Measurements from ENCODE around the gene LIX1L.

Gene LIX1L

DNA sequence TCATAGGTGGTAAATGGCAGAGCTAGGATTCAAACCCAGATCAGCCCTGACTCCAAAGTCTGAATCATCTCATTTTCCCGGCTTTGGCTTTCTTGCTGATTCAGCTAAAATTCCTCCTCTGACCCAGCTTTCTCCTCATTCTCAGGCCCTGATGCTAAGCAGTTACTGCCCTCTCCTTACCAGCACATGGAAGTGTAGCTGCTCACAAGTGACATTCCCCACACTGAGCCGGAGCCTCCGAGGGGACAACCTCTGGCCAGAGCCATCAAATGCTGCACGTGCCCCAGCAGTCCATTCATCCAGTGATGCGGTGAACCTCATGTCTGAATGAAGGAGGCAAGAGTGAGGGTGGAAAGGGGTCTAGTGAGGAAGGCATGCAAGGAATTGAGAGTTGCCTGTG, 59.1 kb downstream of the LIX1L start:
- no peaks in the 10 kb centered on the region for H3K79me2 ChIP-seq (ENCODE audit: insufficient read depth, low read depth)
- TF ChIP-seq, protein P1, sequence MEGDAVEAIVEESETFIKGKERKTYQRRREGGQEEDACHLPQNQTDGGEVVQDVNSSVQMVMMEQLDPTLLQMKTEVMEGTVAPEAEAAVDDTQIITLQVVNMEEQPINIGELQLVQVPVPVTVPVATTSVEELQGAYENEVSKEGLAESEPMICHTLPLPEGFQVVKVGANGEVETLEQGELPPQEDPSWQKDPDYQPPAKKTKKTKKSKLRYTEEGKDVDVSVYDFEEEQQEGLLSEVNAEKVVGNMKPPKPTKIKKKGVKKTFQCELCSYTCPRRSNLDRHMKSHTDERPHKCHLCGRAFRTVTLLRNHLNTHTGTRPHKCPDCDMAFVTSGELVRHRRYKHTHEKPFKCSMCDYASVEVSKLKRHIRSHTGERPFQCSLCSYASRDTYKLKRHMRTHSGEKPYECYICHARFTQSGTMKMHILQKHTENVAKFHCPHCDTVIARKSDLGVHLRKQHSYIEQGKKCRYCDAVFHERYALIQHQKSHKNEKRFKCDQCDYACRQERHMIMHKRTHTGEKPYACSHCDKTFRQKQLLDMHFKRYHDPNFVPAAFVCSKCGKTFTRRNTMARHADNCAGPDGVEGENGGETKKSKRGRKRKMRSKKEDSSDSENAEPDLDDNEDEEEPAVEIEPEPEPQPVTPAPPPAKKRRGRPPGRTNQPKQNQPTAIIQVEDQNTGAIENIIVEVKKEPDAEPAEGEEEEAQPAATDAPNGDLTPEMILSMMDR (conservative IDR thresholded peaks at IDR 0.05; ENCODE audit: low read depth, low read length) = no peak
- no peak overlapping the region for H3K27ac ChIP-seq
- H2AFZ ChIP-seq (ENCODE audit: low read depth) = no peak overlapping the region
- no peaks in the 10 kb centered on the region for H3K36me3 ChIP-seq (ENCODE audit: insufficient read depth)
- H3K4me3 ChIP-seq (IDR thresholded peaks at IDR 0.05; ENCODE audit: insufficient read depth, low read depth, low read length) = no peak overlapping the region
- no peaks in the 10 kb centered on the region for H3K27me3 ChIP-seq (ENCODE audit: insufficient read depth, low read depth)
- H3K9ac ChIP-seq = no peak overlapping the region
- H4K20me1 ChIP-seq (ENCODE audit: insufficient read depth) = no peaks in the 10 kb centered on the region
- no peak overlapping the region for H3K4me2 ChIP-seq
- H3K4me1 ChIP-seq (ENCODE audit: low read depth, poor library complexity, severe bottlenecking) = no peaks in the 10 kb centered on the region

DNA sequence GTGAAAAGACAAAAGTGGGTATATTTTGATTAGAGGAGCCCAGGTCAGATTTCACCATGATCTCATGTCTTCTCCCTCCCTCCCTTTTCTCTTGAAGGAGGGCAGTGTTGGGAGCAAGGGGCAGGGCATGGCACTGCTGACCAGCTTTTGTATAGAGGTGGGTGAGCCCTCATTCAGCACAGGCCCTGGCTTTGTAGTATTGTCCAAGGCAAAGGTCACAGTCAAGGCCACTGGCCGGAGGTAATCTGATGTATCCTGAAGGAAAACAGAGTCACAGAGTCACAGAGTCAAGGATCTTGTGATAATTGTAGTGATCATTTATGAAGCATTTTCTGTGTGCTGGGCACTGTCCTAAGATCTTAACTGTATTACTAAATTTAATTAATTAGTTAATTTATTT, 59.8 kb downstream of the LIX1L start:
- Histone ChIP-seq H3K36me3 (ENCODE audit: insufficient read depth) (no peaks in the 10 kb centered on the region), H4K20me1 (ENCODE audit: insufficient read depth) (no peaks in the 10 kb centered on the region), H3K9ac (no peak overlapping the region), H3K79me2 (ENCODE audit: insufficient read depth, low read depth) (no peaks in the 10 kb centered on the region), H2AFZ (ENCODE audit: low read depth) (no peak overlapping the region), H3K27me3 (ENCODE audit: insufficient read depth, low read depth) (no peaks in the 10 kb centered on the region), H3K4me2 (no peak overlapping the region), H3K4me1 (ENCODE audit: low read depth, poor library complexity, severe bottlenecking) (no peaks in the 10 kb centered on the region), H3K4me3 (IDR thresholded peaks at IDR 0.05; ENCODE audit: insufficient read depth, low read depth, low read length) (no peak overlapping the region), H3K27ac (no peak overlapping the region)
- TF ChIP-seq, protein P1 (conservative IDR thresholded peaks at IDR 0.05; ENCODE audit: low read depth, low read length) = no peak

DNA sequence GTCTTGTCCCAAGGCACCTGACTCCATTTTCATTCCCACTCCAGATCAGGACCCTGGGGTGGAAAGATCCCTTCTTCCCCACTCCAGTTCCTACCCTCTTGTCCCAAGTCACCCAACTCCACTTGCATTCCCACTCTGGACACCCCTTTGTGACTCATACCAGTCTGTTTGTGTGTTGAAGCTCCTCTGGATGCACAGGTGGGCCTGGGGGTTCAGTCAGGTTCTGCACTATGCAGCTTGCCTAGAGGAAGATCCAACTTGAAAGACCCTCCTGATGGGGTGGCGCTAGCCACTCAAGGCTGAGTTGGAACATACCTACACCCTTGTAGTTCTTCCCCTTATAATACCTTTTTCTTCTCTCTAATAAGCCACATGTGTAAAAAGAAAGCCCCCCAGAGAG, 62.3 kb downstream of the LIX1L start:
- no peaks in the 10 kb centered on the region for H3K27me3 ChIP-seq (ENCODE audit: insufficient read depth, low read depth)
- no peak overlapping the region for H3K4me2 ChIP-seq
- H3K27ac ChIP-seq = no peak overlapping the region
- peaks cover 9% of the 10 kb centered on the region for H3K4me1 ChIP-seq (ENCODE audit: low read depth, poor library complexity, severe bottlenecking)
- H3K9ac ChIP-seq = no peak overlapping the region
- H3K79me2 ChIP-seq (ENCODE audit: insufficient read depth, low read depth) = no peaks in the 10 kb centered on the region
- no peak overlapping the region for H2AFZ ChIP-seq (ENCODE audit: low read depth)
- no peaks in the 10 kb centered on the region for H4K20me1 ChIP-seq (ENCODE audit: insufficient read depth)
- H3K36me3 ChIP-seq (ENCODE audit: insufficient read depth) = no peaks in the 10 kb centered on the region
- no peak overlapping the region for H3K4me3 ChIP-seq (IDR thresholded peaks at IDR 0.05; ENCODE audit: insufficient read depth, low read depth, low read length)
- TF ChIP-seq, protein P1 (conservative IDR thresholded peaks at IDR 0.05; ENCODE audit: low read depth, low read length) = no peak

DNA sequence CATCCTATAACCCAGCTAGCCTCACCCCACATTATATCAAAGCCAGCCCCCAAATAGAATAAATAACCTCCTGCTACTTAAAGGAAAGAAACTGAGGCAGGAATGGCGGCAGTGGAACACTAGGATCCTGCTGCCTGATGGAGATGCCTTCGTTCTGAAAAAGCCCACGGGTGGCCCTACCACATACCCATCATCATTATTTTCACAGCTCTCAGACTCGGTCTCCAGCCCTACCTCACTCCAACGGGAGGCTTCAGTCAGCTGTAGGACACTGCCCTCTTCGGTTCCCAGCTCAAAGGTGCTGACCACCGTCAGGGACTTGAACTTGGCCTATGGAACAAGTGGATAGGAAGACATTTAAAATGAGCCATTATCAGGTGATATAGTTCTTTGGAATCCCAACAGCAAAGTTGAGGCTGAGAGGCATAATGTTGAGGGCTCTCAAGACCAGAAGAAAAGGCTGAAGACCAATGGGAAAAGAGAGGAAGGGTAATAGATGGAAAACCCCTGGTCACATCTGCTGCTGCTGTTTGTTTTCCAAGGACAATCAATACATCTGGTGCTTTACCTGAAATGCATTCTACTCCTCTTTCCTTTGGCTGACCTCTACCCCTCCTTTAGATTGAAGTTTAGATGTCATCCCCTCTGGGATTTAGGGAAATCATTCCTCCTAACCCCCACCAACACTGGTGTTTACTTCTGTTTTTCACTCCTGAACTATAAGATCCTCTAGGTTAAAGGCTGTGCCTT, 64.3 kb downstream of the LIX1L start:
- H3K4me3 ChIP-seq (IDR thresholded peaks at IDR 0.05; ENCODE audit: insufficient read depth, low read depth, low read length) = no peak overlapping the region
- no peak overlapping the region for H3K27ac ChIP-seq
- peaks cover 9% of the 10 kb centered on the region for H3K4me1 ChIP-seq (ENCODE audit: low read depth, poor library complexity, severe bottlenecking)
- no peak overlapping the region for H3K4me2 ChIP-seq
- no peaks in the 10 kb centered on the region for H4K20me1 ChIP-seq (ENCODE audit: insufficient read depth)
- TF ChIP-seq, protein P1 (conservative IDR thresholded peaks at IDR 0.05; ENCODE audit: low read depth, low read length) = no peak
- H2AFZ ChIP-seq (ENCODE audit: low read depth) = no peak overlapping the region
- no peaks in the 10 kb centered on the region for H3K79me2 ChIP-seq (ENCODE audit: insufficient read depth, low read depth)
- H3K27me3 ChIP-seq (ENCODE audit: insufficient read depth, low read depth) = no peaks in the 10 kb centered on the region
- H3K9ac ChIP-seq = no peak overlapping the region
- H3K36me3 ChIP-seq (ENCODE audit: insufficient read depth) = no peaks in the 10 kb centered on the region

All from KMS-11 (cell line).